Stomach smooth muscle (tissue), 2 donors: Measurements from ENCODE around the gene MANF.

Experiments used
- H3K27ac ChIP-seq: one replicate; pipeline ENCODE4 v1.7.0; 2013; ENCODE audit warnings: mild to moderate bottlenecking, low read length, inconsistent platforms
- H3K27me3 ChIP-seq, 2 donors: one replicate each; pipeline ENCODE4 v1.7.0; 2013; ENCODE audit warnings: low read length in 2 of 2; ENCODE audit not compliant: insufficient read depth in 2 of 2, control insufficient read depth in 1 of 2
- H3K36me3 ChIP-seq, 2 donors: one replicate each; pipeline ENCODE4 v1.7.0; 2013; ENCODE audit warnings: low read length in 2 of 2; ENCODE audit not compliant: control insufficient read depth in 2 of 2, insufficient read depth in 2 of 2
- H3K4me1 ChIP-seq: one replicate; pipeline ENCODE4 v1.7.0; 2013; ENCODE audit warnings: low read length; ENCODE audit not compliant: control insufficient read depth, insufficient read depth
- H3K4me3 ChIP-seq, 2 donors: one replicate each; pipeline ENCODE4 v1.7.0; 2013; ENCODE audit warnings: low read length in 2 of 2
- H3K9ac ChIP-seq, 2 donors: one replicate each; pipeline ENCODE4 v1.7.0; 2013; ENCODE audit warnings: low read length in 2 of 2, mild to moderate bottlenecking in 1 of 2
- H3K9me3 ChIP-seq, 2 donors: one replicate each; pipeline ENCODE4 v1.7.0; 2013; ENCODE audit warnings: low read length in 2 of 2; ENCODE audit not compliant: control insufficient read depth in 2 of 2
- donor health status: healthy.
- donor health status: Pancreatic carcinoma.

MANF gene

GRCh38 chr3:51373658-51374421 lies 11.3 kb upstream of the MANF start:
- Histone ChIP-seq H3K9me3 (no peaks in the 10 kb centered on the region), H3K27me3 (peaks cover 0 to 2% of the 10 kb centered on the region in 2 donors), H3K9ac (no peak overlapping the region), H3K36me3 (peaks cover 4 to 5% of the 10 kb centered on the region in 2 donors), H3K4me3 (no peak overlapping the region), H3K4me1 (no peaks in the 10 kb centered on the region), H3K27ac (no peak overlapping the region)

- no peaks in the 10 kb centered on the region for H3K4me1 ChIP-seq
- no peak overlapping the region for H3K27ac ChIP-seq
- H3K9ac ChIP-seq, result no peak overlapping the region
- no peak overlapping the region for H3K4me3 ChIP-seq
- no peaks in the 10 kb centered on the region for H3K9me3 ChIP-seq
- H3K36me3 ChIP-seq, result peaks cover 4 to 5% of the 10 kb centered on the region in 2 donors
- H3K27me3 ChIP-seq, result peaks cover 0 to 2% of the 10 kb centered on the region in 2 donors
Measured at GRCh38 chr3:51374456-51374855, 10.6 kb upstream of the MANF start.

DNA sequence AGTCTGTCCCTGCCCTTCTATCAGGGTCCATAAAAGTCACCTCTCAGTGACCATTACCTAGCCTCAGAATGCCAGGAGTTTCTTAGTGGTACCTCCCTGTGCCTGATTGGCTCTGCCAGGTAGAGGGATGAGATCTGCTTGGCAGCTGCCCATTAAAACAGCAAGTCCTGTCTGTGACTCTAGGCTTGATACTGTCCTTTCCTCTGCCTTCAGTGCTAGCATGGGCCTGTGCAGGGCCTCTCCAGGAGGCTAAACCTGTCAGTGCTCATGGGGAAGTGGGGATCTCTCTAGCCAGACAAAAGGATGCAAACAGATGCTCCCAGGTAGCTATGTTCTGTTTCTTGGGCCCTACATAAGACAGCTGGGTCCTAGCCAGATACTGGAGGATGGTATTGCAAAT lies 10.0 kb upstream of the MANF start:
- H3K9ac ChIP-seq, result no peak overlapping the region
- no peak overlapping the region for H3K27ac ChIP-seq
- no peaks in the 10 kb centered on the region for H3K4me1 ChIP-seq
- peaks cover 4 to 5% of the 10 kb centered on the region in 2 donors for H3K36me3 ChIP-seq
- H3K9me3 ChIP-seq, result no peaks in the 10 kb centered on the region
- peaks cover 0 to 2% of the 10 kb centered on the region in 2 donors for H3K27me3 ChIP-seq
- no peak overlapping the region for H3K4me3 ChIP-seq

DNA sequence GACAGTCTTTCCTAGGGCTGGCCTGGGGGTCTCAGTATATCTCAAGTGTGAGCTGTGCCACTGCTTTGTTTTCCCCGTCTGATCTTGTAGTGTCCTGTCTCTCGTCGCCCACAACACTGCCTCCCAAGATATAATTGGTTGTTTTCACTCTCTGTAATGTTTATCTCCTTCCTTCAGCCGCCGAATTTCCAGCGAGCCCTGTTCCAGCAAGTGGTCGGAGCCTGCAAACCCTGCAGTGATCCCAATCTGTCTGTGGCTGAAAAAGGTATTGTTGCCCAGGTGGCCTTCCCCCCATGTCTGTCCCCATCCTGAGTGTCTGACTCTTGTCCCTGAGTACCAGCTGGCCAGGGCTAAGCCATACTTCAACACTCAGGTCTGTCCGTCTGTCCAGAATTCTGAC lies 9.5 kb upstream of the MANF start:
- Histone ChIP-seq H3K9me3 (no peaks in the 10 kb centered on the region), H3K36me3 (peaks cover 4 to 6% of the 10 kb centered on the region in 2 donors), H3K4me3 (no peak overlapping the region), H3K27ac (no peak overlapping the region), H3K27me3 (peaks cover 0 to 2% of the 10 kb centered on the region in 2 donors), H3K9ac (no peak overlapping the region), H3K4me1 (no peaks in the 10 kb centered on the region)

GRCh38 chr3:51378065-51378464 lies 7.0 kb upstream of the MANF start:
- H3K27me3 ChIP-seq, result peaks cover 0 to 2% of the 10 kb centered on the region in 2 donors
- no peak overlapping the region for H3K4me3 ChIP-seq
- H3K4me1 ChIP-seq, result no peaks in the 10 kb centered on the region
- no peak overlapping the region for H3K9ac ChIP-seq
- peaks cover 4 to 6% of the 10 kb centered on the region in 2 donors for H3K36me3 ChIP-seq
- no peaks in the 10 kb centered on the region for H3K9me3 ChIP-seq
- no peak overlapping the region for H3K27ac ChIP-seq

GRCh38 chr3:51378726-51379125 lies 6.4 kb upstream of the MANF start:
- peaks cover 0 to 2% of the 10 kb centered on the region in 2 donors for H3K27me3 ChIP-seq
- H3K27ac ChIP-seq, result no peak overlapping the region
- H3K4me1 ChIP-seq, result peaks cover 3% of the 10 kb centered on the region
- H3K4me3 ChIP-seq, result no peak overlapping the region
- no peaks in the 10 kb centered on the region for H3K9me3 ChIP-seq
- no peak overlapping the region for H3K9ac ChIP-seq
- peaks cover 4 to 6% of the 10 kb centered on the region in 2 donors for H3K36me3 ChIP-seq

- Histone ChIP-seq H3K4me3 (no peak overlapping the region), H3K36me3 (peaks cover 4 to 6% of the 10 kb centered on the region in 2 donors), H3K9me3 (no peaks in the 10 kb centered on the region), H3K27ac (no peak overlapping the region), H3K4me1 (peaks cover 8% of the 10 kb centered on the region), H3K9ac (no peak overlapping the region), H3K27me3 (peaks cover 0 to 2% of the 10 kb centered on the region in 2 donors)
Measured at GRCh38 chr3:51379301-51379700, 5.8 kb upstream of the MANF start.

GRCh38 chr3:51379746-51380455 lies 5.2 kb upstream of the MANF start:
- Histone ChIP-seq H3K9me3 (no peaks in the 10 kb centered on the region), H3K4me1 (peaks cover 10% of the 10 kb centered on the region), H3K36me3 (peaks cover 0 to 4% of the 10 kb centered on the region in 2 donors), H3K27ac (no peak overlapping the region), H3K27me3 (peaks cover 0 to 2% of the 10 kb centered on the region in 2 donors), H3K9ac (no peak overlapping the region), H3K4me3 (no peak overlapping the region)

DNA sequence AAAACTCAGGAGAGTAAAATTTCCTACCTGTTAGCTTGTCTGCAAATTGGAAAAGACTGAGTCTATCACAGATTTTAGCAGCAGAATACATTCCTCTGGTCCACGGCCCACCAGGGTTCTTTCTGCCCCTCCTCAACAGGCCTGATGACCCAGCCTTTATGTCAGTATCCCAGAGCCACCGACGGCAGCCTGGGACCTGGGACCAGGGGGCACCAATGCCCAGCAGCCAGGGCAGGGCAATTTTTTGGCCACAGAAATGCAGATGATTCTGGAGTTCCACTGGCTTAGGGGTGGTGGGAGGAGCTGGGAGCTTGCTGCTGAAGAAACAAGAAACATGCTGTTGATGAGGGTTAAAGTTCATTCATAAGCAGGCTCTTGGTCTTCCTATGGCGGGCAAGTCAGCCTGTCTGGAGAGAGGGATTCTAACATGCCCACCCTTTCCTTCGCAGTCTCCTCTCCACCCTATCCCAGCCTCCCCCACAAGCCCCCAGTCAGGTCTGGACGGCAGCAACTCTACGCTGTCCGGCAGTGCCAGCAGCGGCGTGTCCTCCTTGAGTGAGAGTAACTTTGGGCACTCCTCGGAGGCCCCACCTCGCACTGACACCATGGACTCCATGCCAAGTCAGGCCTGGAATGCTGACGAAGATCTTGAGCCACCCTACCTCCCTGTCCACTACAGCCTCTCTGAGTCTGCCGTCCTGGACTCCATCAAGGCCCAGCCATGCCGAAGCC lies 4.3 kb upstream of the MANF start:
- H3K4me1 ChIP-seq, result peaks cover 13% of the 10 kb centered on the region
- no peak overlapping the region for H3K4me3 ChIP-seq
- no peaks in the 10 kb centered on the region for H3K27me3 ChIP-seq
- no peak overlapping the region for H3K27ac ChIP-seq
- H3K9me3 ChIP-seq, result no peaks in the 10 kb centered on the region
- H3K9ac ChIP-seq, result no peak overlapping the region
- peaks cover 0 to 4% of the 10 kb centered on the region in 2 donors for H3K36me3 ChIP-seq

DNA sequence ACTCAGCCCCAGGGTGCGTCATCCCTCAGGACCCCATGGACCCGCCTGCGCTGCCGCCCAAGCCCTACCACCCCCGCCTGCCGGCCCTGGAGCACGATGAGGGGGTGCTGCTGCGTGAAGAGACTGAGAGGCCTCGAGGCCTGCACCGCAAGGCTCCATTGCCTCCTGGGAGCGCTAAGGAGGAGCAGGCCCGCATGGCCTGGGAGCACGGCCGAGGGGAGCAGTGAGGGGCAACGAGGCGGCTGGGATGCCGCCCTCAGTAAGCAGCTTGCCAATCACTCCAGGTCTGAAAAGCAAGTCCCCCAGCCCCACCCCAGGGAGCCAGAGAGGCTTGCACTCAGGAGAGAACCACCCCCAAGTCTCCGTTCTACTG lies 3.8 kb upstream of the MANF start:
- H3K36me3 ChIP-seq, result peaks cover 0 to 4% of the 10 kb centered on the region in 2 donors
- H3K4me3 ChIP-seq, result no peak overlapping the region
- peaks cover 18% of the 10 kb centered on the region for H3K4me1 ChIP-seq
- H3K9me3 ChIP-seq, result no peaks in the 10 kb centered on the region
- no peak overlapping the region for H3K27ac ChIP-seq
- H3K9ac ChIP-seq, result no peak overlapping the region
- H3K27me3 ChIP-seq, result no peaks in the 10 kb centered on the region
